A673 (cell line): ENCODE data around the gene SLAMF7. TPM values are rescaled to one million over a fixed set of nuclear protein-coding genes. Genes with fewer than 3 reads are reported as not detected.
"Not testable (repeated sequence)": the region's sequence is repeated elsewhere in the genome, so short reads cannot be mapped to it uniquely, and the experiment has no call there.

ENCODE experiments used
- BruUV-seq: library from RNA; stranded (reverse); fragments of 400-500 nt; replicated peaks from 2 replicates; lab custom pipeline; 2021; lab: Mats Ljungman, UMichigan
- CTCF ChIA-PET: fragments of 300-600 bp; sonication (Branson Sonifier 250); formaldehyde crosslinking; loops from one replicate; lab custom pipeline; 2022; ENCODE audit warnings: antibody characterized with exemption; lab: Charles Lee
- POLR2A ChIA-PET: fragments of 300-600 bp; sonication (Branson Sonifier 250); formaldehyde crosslinking; loops from one replicate; lab custom pipeline; 2022; ENCODE audit warnings: antibody characterized with exemption; ENCODE audit not compliant: low non-redundant PET; lab: Charles Lee
- DNase-seq: peaks from one replicate; pipeline ENCODE4 v3.0.0-alpha.2; 2015; ENCODE audit warnings: low spot score
- H3K27ac ChIP-seq: fragments of 200-600 bp; sonication (generic); 2 replicates; pipeline ENCODE4 v1.5.1; 2016; ENCODE audit warnings: mixed run types, low read depth, mild to moderate bottlenecking, mixed read lengths, antibody characterized with exemption, low read length; ENCODE audit not compliant: poor library complexity, severe bottlenecking
- H3K27me3 ChIP-seq: fragments of 200-600 bp; sonication (generic); replicated peaks from 2 replicates; pipeline ENCODE4 v1.6.1; 2017; ENCODE audit warnings: mixed run types, low read depth, mild to moderate bottlenecking, mixed read lengths, antibody characterized with exemption, low read length; ENCODE audit not compliant: insufficient read depth, poor library complexity
- H3K36me3 ChIP-seq: fragments of 200-600 bp; sonication (generic); 2 replicates; pipeline ENCODE4 v1.6.1; 2016; ENCODE audit warnings: mixed run types, mild to moderate bottlenecking, mixed read lengths, antibody characterized with exemption, low read length; ENCODE audit not compliant: insufficient read depth, poor library complexity, severe bottlenecking
- H3K4me1 ChIP-seq: fragments of 200-600 bp; sonication (generic); 2 replicates; pipeline ENCODE4 v1.6.1; 2017; ENCODE audit warnings: mixed run types, mild to moderate bottlenecking, mixed read lengths, antibody characterized with exemption, low read length; ENCODE audit not compliant: insufficient read depth, poor library complexity, severe bottlenecking
- H3K4me3 ChIP-seq: fragments of 200-600 bp; sonication (generic); 2 replicates; pipeline ENCODE4 v1.5.1; 2016; ENCODE audit warnings: low read depth, mixed run types, mild to moderate bottlenecking, mixed read lengths, low read length; ENCODE audit not compliant: poor library complexity, severe bottlenecking
- H3K9me3 ChIP-seq: fragments of 200-600 bp; sonication (generic); 2 replicates; pipeline ENCODE4 v1.6.1; 2016; ENCODE audit warnings: mixed run types, low read depth, mild to moderate bottlenecking, mixed read lengths, antibody characterized with exemption, low read length; ENCODE audit not compliant: poor library complexity, severe bottlenecking
- CTCF ChIP-seq: fragments of 300-800, 200-600 bp; sonication (generic); conservative IDR thresholded peaks from 2 replicates; pipeline ENCODE4 v1.5.1; 2017; ENCODE audit warnings: low read depth, mild to moderate bottlenecking, antibody characterized with exemption, low read length, moderate library complexity, mixed read lengths
- EZH2 ChIP-seq: fragments of 200-600 bp; sonication (generic); IDR thresholded peaks from 2 replicates; pipeline ENCODE4 v1.6.1; 2017; ENCODE audit warnings: borderline replicate concordance, low read depth, mild to moderate bottlenecking, mixed read lengths, antibody characterized with exemption, low read length; ENCODE audit not compliant: poor library complexity, severe bottlenecking
- intact Hi-C: fragments of 100-400 bp; cut with micrococcal nuclease; formaldehyde crosslinking; loops from one replicate; pipeline ENCODE4 v1.10.0; 2022; ENCODE audit not compliant: unreplicated experiment
- total RNA-seq: library from RNA; stranded (reverse); gene quantifications from 2 replicates; pipeline ENCODE4 v1.2.3, GENCODE V29; 2021

Gene SLAMF7
- total RNA-seq, 1 experiment from 2014 or later = not detected

DNA sequence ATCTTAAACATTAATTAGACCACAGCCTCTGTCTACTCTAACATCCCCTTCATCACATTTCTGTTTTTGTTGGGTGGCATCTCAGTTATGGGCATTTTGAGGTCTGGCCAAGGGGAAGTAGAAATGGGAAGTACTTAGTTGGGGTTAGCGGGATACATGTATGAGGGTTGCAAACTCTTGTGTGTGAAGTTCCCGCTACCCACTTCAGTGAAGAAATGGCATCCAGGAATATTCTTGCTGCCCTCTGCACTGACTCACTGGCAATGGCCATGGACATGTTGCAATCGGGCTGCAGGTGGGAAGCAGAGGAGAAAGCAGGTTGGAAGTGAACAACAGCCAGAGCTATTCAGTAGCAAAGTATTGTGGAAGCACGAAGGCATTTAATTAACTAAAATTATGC, 34.8 kb upstream of the SLAMF7 start:
- Histone ChIP-seq H3K9me3 (no peaks in the 10 kb centered on the region), H3K36me3 (no peaks in the 10 kb centered on the region), H3K27ac (no peak overlapping the region), H3K4me3 (no peak overlapping the region), H3K4me1 (no peaks in the 10 kb centered on the region), H3K27me3 (peaks cover 27% of the 10 kb centered on the region)
- TF ChIP-seq EZH2 (no peak), CTCF (no peak)
- ChIA-PET CTCF (no interaction called here), POLR2A (no interaction called here)
- DNase-seq = no peak
- BruUV-seq = no TSS peak
- intact Hi-C loops = no loop called here

- H3K4me1 ChIP-seq, DNase-seq, H3K4me3 ChIP-seq, intact Hi-C loops, CTCF ChIA-PET, BruUV-seq, H3K27ac ChIP-seq, H3K9me3 ChIP-seq, H3K36me3 ChIP-seq, POLR2A ChIA-PET: not testable (repeated sequence)
- H3K27me3 ChIP-seq = peaks cover 27% of the 10 kb centered on the region
Observed at GRCh38 chr1:160705212-160705621, 33.8 kb upstream of the SLAMF7 start.

- no peak for DNase-seq
- intact Hi-C loops = no loop called here
- CTCF ChIA-PET = no interaction called here
- Histone ChIP-seq H3K4me3 (no peak overlapping the region), H3K27me3 (peaks cover 27% of the 10 kb centered on the region), H3K36me3 (no peaks in the 10 kb centered on the region), H3K9me3 (no peaks in the 10 kb centered on the region), H3K27ac (no peak overlapping the region), H3K4me1 (no peaks in the 10 kb centered on the region)
- TF ChIP-seq CTCF (no peak), EZH2 (no peak)
- BruUV-seq = no TSS peak
- POLR2A ChIA-PET = no interaction called here
Observed at GRCh38 chr1:160705742-160706141, 33.3 kb upstream of the SLAMF7 start.

DNA sequence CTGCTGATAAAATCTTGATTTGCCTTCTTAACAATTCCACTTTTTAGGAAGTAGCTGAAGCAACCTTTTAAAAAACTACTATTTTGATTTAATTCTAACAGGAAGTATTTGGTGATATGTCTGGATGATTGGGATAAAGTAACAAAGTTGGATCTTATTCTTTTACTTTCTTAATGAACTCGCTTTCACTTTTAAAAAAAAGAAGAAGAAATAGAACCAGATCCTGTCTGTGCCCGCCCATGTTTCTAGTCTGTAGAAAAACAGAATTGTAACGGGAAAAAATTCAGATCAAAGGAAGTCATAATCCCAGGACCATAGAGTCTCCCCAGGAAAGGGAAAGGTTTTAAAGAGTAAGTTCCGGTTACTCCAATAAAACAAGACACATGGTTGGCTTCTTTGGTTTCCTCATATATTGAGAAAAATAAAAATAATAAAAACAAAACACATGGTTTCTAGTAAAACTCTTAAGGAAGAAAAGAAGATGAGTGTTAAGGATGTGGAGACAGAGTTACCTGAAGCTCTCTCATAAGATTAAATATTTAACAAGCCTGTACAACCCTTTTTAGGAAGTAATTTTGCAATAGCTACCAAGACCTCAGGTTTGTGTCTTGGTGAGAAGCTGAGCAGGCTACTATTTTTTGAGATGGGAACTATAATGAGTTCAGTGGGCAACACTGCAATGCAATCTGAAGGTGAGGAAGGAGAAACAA, 32.4 kb upstream of the SLAMF7 start:
- H3K27me3 ChIP-seq = peaks cover 28% of the 10 kb centered on the region
- no peaks in the 10 kb centered on the region for H3K9me3 ChIP-seq
- no peaks in the 10 kb centered on the region for H3K4me1 ChIP-seq
- H3K36me3 ChIP-seq = no peaks in the 10 kb centered on the region
- intact Hi-C loops = no loop called here
- TF ChIP-seq EZH2 (no peak), CTCF (no peak)
- POLR2A ChIA-PET = no interaction called here
- CTCF ChIA-PET = no interaction called here
- BruUV-seq = no TSS peak
- DNase-seq = no peak
- no peak overlapping the region for H3K27ac ChIP-seq
- no peak overlapping the region for H3K4me3 ChIP-seq
